GM12865 (cell line): Measurements from ENCODE around the gene IL1RAPL1.

Experiments
- DNase-seq: peaks from one replicate; pipeline ENCODE4 v3.0.0; 2010; ENCODE audit warnings: low read depth
- H3K4me3 ChIP-seq: 2 replicates; pipeline ENCODE4 v1.5.1; 2011; ENCODE audit warnings: mild to moderate bottlenecking, low read depth, low read length, control low read depth
- TF ChIP-seq, protein P1 (sequence below): IDR thresholded peaks from 2 replicates; pipeline ENCODE4 v1.5.1; 2011; ENCODE audit warnings: low read length, control low read depth, low read depth, inconsistent platforms; ENCODE audit not compliant: insufficient read depth; ENCODE audit errors: missing control alignments

IL1RAPL1 gene

DNA sequence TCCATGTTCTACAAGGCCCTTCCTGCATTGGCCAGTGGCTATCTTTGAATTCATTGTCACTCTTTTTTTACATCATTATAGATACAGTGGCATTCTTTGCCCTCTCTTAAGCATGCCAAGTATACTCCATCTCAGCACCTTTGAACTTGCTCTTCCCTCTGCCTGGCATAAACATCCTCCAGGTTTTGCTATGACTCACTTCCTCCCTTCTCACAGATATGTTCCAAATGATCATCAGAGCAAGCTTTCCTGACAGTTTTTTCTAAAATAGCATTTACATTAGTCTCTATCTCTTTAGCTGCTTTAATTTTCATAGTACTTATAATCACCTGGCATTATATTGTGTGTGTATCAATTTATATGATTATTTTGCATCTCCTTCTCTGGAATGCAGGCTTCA is 1074.9 kb downstream of the IL1RAPL1 start:
- DNase-seq, result no peak
- TF ChIP-seq, protein P1, sequence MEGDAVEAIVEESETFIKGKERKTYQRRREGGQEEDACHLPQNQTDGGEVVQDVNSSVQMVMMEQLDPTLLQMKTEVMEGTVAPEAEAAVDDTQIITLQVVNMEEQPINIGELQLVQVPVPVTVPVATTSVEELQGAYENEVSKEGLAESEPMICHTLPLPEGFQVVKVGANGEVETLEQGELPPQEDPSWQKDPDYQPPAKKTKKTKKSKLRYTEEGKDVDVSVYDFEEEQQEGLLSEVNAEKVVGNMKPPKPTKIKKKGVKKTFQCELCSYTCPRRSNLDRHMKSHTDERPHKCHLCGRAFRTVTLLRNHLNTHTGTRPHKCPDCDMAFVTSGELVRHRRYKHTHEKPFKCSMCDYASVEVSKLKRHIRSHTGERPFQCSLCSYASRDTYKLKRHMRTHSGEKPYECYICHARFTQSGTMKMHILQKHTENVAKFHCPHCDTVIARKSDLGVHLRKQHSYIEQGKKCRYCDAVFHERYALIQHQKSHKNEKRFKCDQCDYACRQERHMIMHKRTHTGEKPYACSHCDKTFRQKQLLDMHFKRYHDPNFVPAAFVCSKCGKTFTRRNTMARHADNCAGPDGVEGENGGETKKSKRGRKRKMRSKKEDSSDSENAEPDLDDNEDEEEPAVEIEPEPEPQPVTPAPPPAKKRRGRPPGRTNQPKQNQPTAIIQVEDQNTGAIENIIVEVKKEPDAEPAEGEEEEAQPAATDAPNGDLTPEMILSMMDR, result no peak

DNA sequence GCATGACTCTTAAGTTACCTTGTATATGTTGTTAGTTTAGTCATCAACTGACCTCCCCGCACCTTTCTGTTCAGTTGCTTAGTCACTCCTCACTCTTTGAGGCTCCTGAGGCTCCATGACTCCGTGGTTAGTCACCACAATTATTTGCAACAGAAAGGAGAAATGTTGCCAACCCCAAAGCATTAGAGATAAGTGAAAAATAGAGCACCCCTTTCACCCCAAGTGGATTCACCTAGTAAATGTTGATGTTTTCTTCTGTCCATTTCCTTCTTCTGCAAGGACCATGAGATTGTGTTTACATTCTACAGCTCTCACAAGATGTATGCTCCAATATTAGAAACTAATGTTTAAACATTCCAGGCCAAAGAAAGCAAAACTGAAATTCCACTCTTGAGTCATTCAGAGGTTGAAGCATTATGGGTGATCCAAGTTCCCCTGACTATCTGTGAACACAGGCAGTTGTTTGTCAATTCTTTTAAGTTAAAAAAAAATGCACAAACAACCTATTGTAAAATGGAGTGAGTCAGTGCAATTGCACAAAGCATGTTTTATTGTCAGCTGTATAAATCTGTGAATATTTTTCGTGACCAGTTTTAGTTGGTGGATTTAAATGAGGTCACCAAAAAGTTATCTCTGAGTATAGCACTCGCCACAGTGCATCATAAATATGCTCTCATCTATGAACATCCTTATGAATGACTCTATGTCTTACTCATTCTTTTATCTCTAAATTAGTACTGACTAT is 1075.7 kb downstream of the IL1RAPL1 start:
- DNase-seq, result peak; percentile 47
- TF ChIP-seq, protein P1, result no peak

More for the DNA sequence above, 1074.9 kb downstream of the IL1RAPL1 start:
- no peak overlapping the region for H3K4me3 ChIP-seq

DNA sequence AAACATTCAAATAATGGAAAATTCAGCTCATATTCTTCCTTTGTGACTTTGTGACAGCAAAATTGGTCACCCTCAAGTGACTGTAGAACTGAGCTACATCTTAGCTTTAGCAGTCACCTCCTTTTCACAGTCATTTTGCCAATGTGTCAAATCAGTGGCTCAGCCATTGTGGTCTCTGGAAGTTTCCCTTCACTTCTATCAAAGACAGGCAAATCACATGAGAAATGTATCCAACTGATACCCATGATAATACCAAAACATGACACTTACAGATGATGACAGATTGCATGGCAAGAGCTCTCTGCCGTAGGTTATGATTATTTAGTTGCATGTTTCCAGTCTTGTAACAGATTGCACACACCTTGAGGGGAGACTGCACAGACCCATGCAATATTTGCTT is 1078.3 kb downstream of the IL1RAPL1 start:
- TF ChIP-seq, protein P1, result no peak
- H3K4me3 ChIP-seq, result no peak overlapping the region
- DNase-seq, result no peak

More for the DNA sequence above, 1075.7 kb downstream of the IL1RAPL1 start:
- no peak overlapping the region for H3K4me3 ChIP-seq

DNA sequence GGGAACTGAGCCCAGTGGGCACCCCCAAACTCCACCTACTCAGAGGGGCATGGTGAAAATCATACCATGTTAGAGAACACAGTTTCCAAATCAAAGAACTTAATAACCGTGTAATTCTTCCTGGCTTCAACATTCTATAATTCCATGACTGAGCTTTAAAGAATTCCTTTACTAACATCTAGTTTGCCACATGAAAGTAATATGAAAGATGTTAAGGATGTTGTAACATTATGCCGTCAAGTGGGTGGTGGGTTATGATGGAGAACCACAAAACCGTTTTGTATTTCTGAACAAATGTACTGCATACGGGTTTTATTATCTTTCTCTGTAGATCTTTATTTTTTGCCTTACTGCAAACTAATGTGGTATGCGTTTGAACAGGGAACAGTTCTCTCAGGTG is 1079.1 kb downstream of the IL1RAPL1 start:
- TF ChIP-seq, protein P1, result no peak
- DNase-seq, result no peak
- no peak overlapping the region for H3K4me3 ChIP-seq

DNA sequence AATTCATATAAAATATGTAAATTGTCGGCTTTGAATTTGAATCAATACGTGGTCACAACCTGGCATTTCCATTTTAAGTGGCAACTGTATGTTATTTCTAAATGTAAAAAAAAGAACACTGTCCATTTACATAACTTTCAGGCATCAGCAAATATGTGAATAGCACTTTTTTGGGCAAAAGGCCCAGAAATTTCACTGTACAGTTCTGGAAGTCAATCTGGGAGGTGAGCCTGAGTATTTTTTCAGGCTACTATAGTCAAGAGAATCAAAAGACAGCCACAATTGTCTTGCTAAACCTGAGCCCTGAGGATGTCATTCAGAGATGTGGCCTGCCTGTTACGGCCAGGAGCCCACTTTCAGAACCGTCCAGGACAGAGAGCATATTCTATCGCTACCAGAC is 1084.2 kb downstream of the IL1RAPL1 start:
- TF ChIP-seq, protein P1, result no peak

DNA sequence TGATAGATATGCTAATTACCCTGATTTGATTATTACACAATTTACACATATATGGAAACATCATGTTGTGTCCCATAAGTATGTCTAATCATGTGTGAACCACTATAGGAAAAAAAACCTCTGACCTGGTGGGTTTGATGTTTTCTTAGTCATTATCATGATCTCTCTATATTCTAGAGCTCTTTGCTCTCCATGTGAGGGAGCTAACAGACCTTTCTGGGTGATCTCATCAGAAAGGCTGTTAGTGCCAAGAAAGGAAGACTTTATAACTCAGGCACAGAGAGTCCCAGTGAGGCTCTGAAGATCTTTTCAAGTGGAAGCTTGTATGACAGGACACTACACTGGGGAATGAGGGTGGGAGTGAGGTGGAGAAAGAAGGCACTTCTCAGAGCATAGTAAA is 1100.4 kb downstream of the IL1RAPL1 start:
- H3K4me3 ChIP-seq, result no peak overlapping the region
- no peak for DNase-seq
- TF ChIP-seq, protein P1, result no peak

More for the DNA sequence above, 1084.2 kb downstream of the IL1RAPL1 start:
- DNase-seq, result no peak
- H3K4me3 ChIP-seq, result no peak overlapping the region

DNA sequence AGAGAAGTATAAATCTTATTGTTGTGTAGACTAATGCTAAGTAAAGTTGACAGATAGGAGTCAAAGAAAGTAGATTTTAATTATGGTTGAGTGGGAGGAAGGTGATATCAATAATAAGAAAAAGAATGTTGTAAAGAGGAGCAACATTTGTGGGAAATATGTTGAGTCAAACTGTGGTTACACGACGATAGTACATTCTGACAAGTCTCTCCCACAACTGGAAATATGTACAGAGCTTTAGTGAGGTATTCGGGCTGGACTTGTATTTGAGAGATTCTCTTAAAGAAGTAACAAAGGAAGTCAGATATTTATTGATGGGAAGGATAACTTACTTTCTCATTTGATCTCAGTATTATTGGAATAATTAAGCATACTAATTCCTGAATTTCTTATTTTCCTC is 1102.8 kb downstream of the IL1RAPL1 start:
- TF ChIP-seq, protein P1, result no peak
- no peak overlapping the region for H3K4me3 ChIP-seq
- DNase-seq, result no peak
